ENCODE data around the gene PRKAG3.

The PRKAG3 gene

GRCh38 chr2:218819093-218819492 lies 12.5 kb downstream of the PRKAG3 start:
- H4K20me1 ChIP-seq, result peaks cover 0 to 27% (median 0%) of the 10 kb centered on the region in 11 experiments; a peak in 2 of 22 replicates
- no peaks in the 10 kb centered on the region for H3K36me3 ChIP-seq
- H3K9ac ChIP-seq, result no peak overlapping the region
- H3K4me1 ChIP-seq, result peaks cover 0 to 94% (median 0%) of the 10 kb centered on the region in 10 experiments; a peak in 8 of 20 replicates
- H3K4me3 ChIP-seq, result no peak overlapping the region
- TF ChIP-seq Cebpa-rat (IDR thresholded peaks at IDR 0.05), result no peak
- peaks cover 0 to 27% (median 0%) of the 10 kb centered on the region in 11 experiments; a peak in 9 of 22 replicates for H3K27me3 ChIP-seq
- H3K27ac ChIP-seq, result peak overlapping the region in 3 of 11 experiments; percentile 26 to 69 (median 37); a peak in 3 of 22 replicates
- no peaks in the 10 kb centered on the region for H3K9me3 ChIP-seq (replicated peaks in 1 of 11)
- peak overlapping the region in 3 of 11 experiments; percentile 30 to 90 (median 76); a peak in 6 of 22 replicates for H3K4me2 ChIP-seq

- Histone ChIP-seq H3K27me3 (peaks cover 0 to 48% (median 0%) of the 10 kb centered on the region in 11 experiments; a peak in 10 of 22 replicates), H4K20me1 (peaks cover 0 to 26% (median 0%) of the 10 kb centered on the region in 11 experiments; a peak in 2 of 22 replicates), H3K27ac (peak overlapping the region in 2 of 11 experiments; percentile 19 to 37; a peak in 2 of 22 replicates), H3K4me2 (peak overlapping the region in 2 of 11 experiments; percentile 70 to 80; a peak in 4 of 22 replicates), H3K4me1 (peaks cover 0 to 100% (median 0%) of the 10 kb centered on the region in 10 experiments; a peak in 8 of 20 replicates), H3K4me3 (no peak overlapping the region), H3K9me3 (replicated peaks in 1 of 11) (no peaks in the 10 kb centered on the region), H3K9ac (no peak overlapping the region), H3K36me3 (no peaks in the 10 kb centered on the region)
- TF ChIP-seq Cebpa-rat (IDR thresholded peaks at IDR 0.05), result no peak
Observed at GRCh38 chr2:218816561-218817011, 15.0 kb downstream of the PRKAG3 start.

- no peaks in the 10 kb centered on the region for H3K36me3 ChIP-seq
- H3K27me3 ChIP-seq, result peaks cover 0 to 55% (median 0%) of the 10 kb centered on the region in 11 experiments; a peak in 9 of 22 replicates
- H3K9me3 ChIP-seq (replicated peaks in 1 of 11), result no peaks in the 10 kb centered on the region
- no peak for TF ChIP-seq Cebpa-rat (IDR thresholded peaks at IDR 0.05)
- peak overlapping the region in 2 of 11 experiments; percentile 76 to 80; a peak in 4 of 22 replicates for H3K4me2 ChIP-seq
- H3K4me3 ChIP-seq, result no peak overlapping the region
- H4K20me1 ChIP-seq, result peaks cover 0 to 30% (median 0%) of the 10 kb centered on the region in 11 experiments; a peak in 2 of 22 replicates
- no peak overlapping the region for H3K9ac ChIP-seq
- H3K27ac ChIP-seq, result peak overlapping the region in 1 of 11 experiments; percentile 46; a peak in 1 of 22 replicates
- H3K4me1 ChIP-seq, result peaks cover 0 to 100% (median 0%) of the 10 kb centered on the region in 10 experiments; a peak in 8 of 20 replicates
Observed at GRCh38 chr2:218815649-218816048, 16.0 kb downstream of the PRKAG3 start.

- H3K4me2 ChIP-seq, result peak overlapping the region in 2 of 11 experiments; percentile 76 to 80; a peak in 4 of 22 replicates
- TF ChIP-seq Cebpa-rat (IDR thresholded peaks at IDR 0.05), result no peak
Observed at GRCh38 chr2:218815244-218815637, 16.4 kb downstream of the PRKAG3 start.

GRCh38 chr2:218814540-218815243 lies 16.9 kb downstream of the PRKAG3 start:
- no peak overlapping the region; a peak in 1 of 22 replicates for H3K9ac ChIP-seq
- no peaks in the 10 kb centered on the region for H3K9me3 ChIP-seq (replicated peaks in 1 of 11)
- peaks cover 0 to 63% (median 0%) of the 10 kb centered on the region in 11 experiments; a peak in 9 of 22 replicates for H3K27me3 ChIP-seq
- H3K4me3 ChIP-seq, result no peak overlapping the region
- H3K36me3 ChIP-seq, result no peaks in the 10 kb centered on the region
- no peak for TF ChIP-seq Cebpa-rat (IDR thresholded peaks at IDR 0.05)
- H3K4me1 ChIP-seq, result peaks cover 0 to 100% (median 0%) of the 10 kb centered on the region in 10 experiments; a peak in 7 of 20 replicates
- peak overlapping the region in 1 of 11 experiments; percentile 46; a peak in 1 of 22 replicates for H3K27ac ChIP-seq
- H4K20me1 ChIP-seq, result peaks cover 0 to 30% (median 0%) of the 10 kb centered on the region in 11 experiments; a peak in 2 of 22 replicates
- H3K4me2 ChIP-seq, result peak overlapping the region in 3 of 11 experiments; percentile 22 to 80 (median 76); a peak in 6 of 22 replicates

More at GRCh38 chr2:218815244-218815637, 16.4 kb downstream of the PRKAG3 start:
- H3K9ac ChIP-seq, result no peak overlapping the region; a peak in 1 of 22 replicates
- H3K9me3 ChIP-seq (replicated peaks in 1 of 11), result no peaks in the 10 kb centered on the region
- peaks cover 0 to 58% (median 0%) of the 10 kb centered on the region in 11 experiments; a peak in 9 of 22 replicates for H3K27me3 ChIP-seq
- H3K4me3 ChIP-seq, result no peak overlapping the region
- no peaks in the 10 kb centered on the region for H3K36me3 ChIP-seq
- peaks cover 0 to 100% (median 0%) of the 10 kb centered on the region in 10 experiments; a peak in 8 of 20 replicates for H3K4me1 ChIP-seq
- H3K27ac ChIP-seq, result peak overlapping the region in 1 of 11 experiments; percentile 46; a peak in 1 of 22 replicates
- H4K20me1 ChIP-seq, result peaks cover 0 to 30% (median 0%) of the 10 kb centered on the region in 11 experiments; a peak in 2 of 22 replicates

GRCh38 chr2:218813771-218814460 lies 17.7 kb downstream of the PRKAG3 start:
- Histone ChIP-seq H3K4me3 (no peak overlapping the region; a peak in 1 of 20 replicates), H3K27me3 (peaks cover 0 to 70% (median 0%) of the 10 kb centered on the region in 11 experiments; a peak in 9 of 22 replicates), H3K36me3 (no peaks in the 10 kb centered on the region), H3K27ac (peak overlapping the region in 1 of 11 experiments; percentile 46; a peak in 1 of 22 replicates), H3K4me2 (peak overlapping the region in 3 of 11 experiments; percentile 22 to 80 (median 76); a peak in 6 of 22 replicates), H3K9me3 (replicated peaks in 1 of 11) (no peaks in the 10 kb centered on the region), H4K20me1 (peaks cover 0 to 26% (median 0%) of the 10 kb centered on the region in 11 experiments; a peak in 2 of 22 replicates), H3K9ac (no peak overlapping the region), H3K4me1 (peaks cover 0 to 100% (median 0%) of the 10 kb centered on the region in 10 experiments; a peak in 7 of 20 replicates)
- no peak for TF ChIP-seq Cebpa-rat (IDR thresholded peaks at IDR 0.05)

GRCh38 chr2:218812861-218813260 lies 18.7 kb downstream of the PRKAG3 start:
- peaks cover 0 to 81% (median 9%) of the 10 kb centered on the region in 11 experiments; a peak in 12 of 22 replicates for H3K27me3 ChIP-seq
- no peaks in the 10 kb centered on the region for H3K36me3 ChIP-seq
- H3K4me1 ChIP-seq, result peaks cover 0 to 97% (median 0%) of the 10 kb centered on the region in 10 experiments; a peak in 7 of 20 replicates
- H3K4me3 ChIP-seq, result no peak overlapping the region
- H4K20me1 ChIP-seq, result peaks cover 0 to 26% (median 0%) of the 10 kb centered on the region in 11 experiments; a peak in 2 of 22 replicates
- peak overlapping the region in 1 of 11 experiments; percentile 82; a peak in 1 of 22 replicates for H3K27ac ChIP-seq
- H3K9ac ChIP-seq, result no peak overlapping the region
- H3K9me3 ChIP-seq (replicated peaks in 1 of 11), result no peaks in the 10 kb centered on the region
- TF ChIP-seq Cebpa-rat (IDR thresholded peaks at IDR 0.05), result no peak
- peak overlapping the region in 2 of 11 experiments; percentile 76 to 80; a peak in 4 of 22 replicates for H3K4me2 ChIP-seq

All from BLaER1 treated with 17β-estradiol and CSF1 and Interleukin-3, amounts not matched to agents 10 nM and 100 nM (cell line).